Measurements from ENCODE around the gene NDUFV3.
"Not testable (repeated sequence)": the region's sequence is repeated elsewhere in the genome, so short reads cannot be mapped to it uniquely, and the experiment has no call there.

DNA sequence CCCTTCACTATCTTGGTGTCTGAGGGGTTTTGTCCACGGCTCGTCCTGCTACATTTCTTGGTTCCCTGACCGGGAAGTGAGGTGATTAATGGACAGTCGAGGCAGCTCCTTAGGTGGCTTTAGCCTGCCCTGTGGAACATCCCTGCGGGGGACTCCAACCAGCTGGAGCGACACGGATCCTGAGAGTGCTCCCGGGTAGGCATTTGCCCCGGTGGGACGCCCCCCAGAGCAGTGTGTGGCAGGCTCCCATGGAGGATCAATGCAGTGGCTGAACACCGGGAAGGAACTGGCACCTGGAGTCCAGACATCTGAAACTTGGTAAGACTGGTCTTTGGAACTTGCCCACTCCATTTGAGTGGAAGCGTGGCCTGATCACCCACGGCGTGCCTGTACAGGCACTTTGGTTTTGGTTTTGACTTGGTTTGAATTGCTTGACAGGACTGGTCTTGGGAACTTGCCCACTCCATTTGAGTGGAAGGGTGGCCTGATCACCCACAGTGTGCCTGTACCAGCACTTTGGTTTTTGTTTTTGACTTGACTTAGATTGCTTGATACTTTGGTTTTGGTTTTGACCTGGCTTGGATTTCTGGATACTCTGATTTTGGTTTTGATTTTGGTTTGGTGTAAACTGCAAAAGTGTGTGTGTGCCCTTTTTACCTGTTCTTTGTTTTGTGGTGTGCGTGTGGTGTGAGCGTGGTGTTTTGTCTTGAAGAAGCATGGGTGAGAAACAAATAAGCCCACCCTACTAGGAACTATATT is 39.4 kb downstream of the NDUFV3 start:
- not testable (repeated sequence) for TF ChIP-seq ZNF274 (IDR thresholded peaks at IDR 0.05; ENCODE audit: low read depth, low read length); SUZ12 (IDR thresholded peaks at IDR 0.05; ENCODE audit: extremely low read depth, insufficient read depth, insufficient read length)
